Measurements from ENCODE around the gene SLAMF8.

Gene SLAMF8

GRCh38 chr1:159869173-159869572 is 42.5 kb downstream of the SLAMF8 start:
- DNase-seq (ENCODE audit: low read depth, low spot score): no peak

DNA sequence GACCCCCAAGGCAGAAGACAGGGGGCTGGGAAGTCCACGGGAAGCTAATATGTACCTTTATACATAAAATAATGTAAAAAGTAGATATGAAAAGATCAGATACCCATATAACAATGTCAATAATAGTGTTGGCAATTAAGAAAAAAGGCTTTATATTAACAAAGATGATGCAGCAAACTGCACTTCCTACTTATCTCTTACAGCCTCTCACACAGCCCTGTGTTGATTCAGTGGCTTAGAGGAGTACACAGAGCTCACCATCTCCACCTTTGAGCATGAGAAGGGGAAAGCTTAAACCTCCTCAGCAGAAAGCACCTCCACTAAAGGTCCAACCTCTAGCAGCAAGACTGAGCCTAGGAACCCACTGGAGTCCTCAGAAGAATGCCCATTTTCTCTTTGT is 42.9 kb downstream of the SLAMF8 start:
- no peak for DNase-seq (ENCODE audit: low read depth, low spot score)

DNA sequence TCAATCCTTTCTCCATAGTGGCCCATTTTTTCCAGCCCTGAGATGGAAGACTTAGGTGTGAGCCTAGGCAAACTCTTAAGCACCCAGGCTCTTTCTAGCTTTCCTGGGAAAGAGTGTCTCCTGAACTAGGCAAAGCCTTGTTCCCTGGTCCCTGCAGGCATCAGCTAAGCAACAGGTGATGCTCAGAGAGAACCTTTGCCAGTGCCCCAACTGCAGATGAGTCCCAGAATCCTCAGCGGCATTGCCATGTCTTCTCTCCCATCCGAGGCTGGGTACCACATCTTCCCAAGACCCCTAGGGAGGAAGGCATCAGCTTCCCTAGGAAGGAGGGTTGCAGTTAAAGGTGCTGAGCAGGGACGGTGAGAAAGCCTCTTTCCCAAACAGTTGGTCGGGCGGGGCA is 44.0 kb downstream of the SLAMF8 start:
- no peak for DNase-seq (ENCODE audit: low read depth, low spot score)

GRCh38 chr1:159872891-159873290 is 46.2 kb downstream of the SLAMF8 start:
- DNase-seq (ENCODE audit: low read depth, low spot score): no peak

DNA sequence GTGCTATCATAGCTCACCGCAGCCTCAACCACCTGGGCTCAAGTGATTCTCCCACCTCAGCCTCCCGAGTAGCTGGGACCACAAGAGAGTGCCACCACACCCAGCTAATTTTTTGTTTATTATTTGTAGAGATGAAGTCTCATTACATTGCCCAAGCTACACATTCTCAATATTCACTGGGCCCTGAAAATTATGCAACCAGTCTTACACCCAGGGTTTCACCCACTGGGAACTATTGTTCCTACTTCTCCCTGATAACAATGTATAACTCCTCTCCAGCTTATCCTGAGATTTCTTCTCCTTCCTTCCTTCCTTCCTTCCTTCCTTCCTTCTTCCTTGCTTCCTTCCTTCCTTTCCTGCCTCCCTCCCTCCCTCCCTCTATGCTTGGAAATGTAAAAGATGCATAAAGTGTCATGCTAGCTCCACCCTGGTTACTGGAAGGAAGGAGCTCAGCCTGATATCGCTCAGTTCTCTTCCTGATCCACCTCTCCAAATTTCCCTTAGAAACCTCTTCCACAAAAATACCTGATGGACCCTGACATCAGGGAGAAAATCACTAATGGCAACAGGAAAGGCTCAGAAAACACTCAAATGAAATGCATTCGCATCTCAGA is 47.0 kb downstream of the SLAMF8 start:
- no peak for DNase-seq (ENCODE audit: low read depth, low spot score)

DNA sequence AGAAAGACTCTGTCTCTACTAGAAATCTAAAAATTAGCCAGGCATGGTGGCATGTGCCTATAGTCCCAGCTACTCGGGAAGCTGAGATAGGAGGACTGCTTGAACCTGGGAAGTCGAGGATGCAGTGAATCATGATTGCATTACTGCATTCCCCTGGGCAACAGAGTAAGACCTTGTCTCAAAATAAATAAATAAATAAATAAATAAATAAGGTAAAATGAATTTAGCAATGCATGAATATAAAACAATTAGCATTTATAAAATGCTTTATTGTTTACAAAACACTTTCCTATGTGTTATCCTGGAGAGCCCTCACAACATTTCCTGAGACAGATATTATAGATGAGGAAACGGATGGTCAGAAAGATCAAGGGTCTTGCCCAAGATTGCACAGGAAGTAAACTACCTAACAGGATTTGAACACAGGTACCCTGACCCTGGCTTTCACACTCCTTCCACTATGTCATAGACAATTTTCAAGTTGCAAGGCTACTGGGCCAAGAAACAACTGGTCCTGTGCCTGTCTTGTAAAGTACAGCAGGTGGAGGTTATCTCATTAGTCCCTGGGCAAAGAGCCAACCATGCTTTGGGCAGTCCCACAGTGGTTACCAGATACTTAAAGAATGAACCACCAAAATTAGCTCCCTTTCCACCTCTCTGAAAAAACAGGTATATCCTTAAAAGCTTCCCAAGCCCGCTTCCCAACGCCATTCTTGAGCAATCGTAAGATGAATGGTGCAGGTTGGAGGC is 51.2 kb downstream of the SLAMF8 start:
- no peak for DNase-seq (ENCODE audit: low read depth, low spot score)

GRCh38 chr1:159879136-159879535 is 52.5 kb downstream of the SLAMF8 start:
- no peak for DNase-seq (ENCODE audit: low read depth, low spot score)

- no peak for DNase-seq (ENCODE audit: low read depth, low spot score)
Observed at GRCh38 chr1:159879977-159880376, 53.3 kb downstream of the SLAMF8 start.

DNA sequence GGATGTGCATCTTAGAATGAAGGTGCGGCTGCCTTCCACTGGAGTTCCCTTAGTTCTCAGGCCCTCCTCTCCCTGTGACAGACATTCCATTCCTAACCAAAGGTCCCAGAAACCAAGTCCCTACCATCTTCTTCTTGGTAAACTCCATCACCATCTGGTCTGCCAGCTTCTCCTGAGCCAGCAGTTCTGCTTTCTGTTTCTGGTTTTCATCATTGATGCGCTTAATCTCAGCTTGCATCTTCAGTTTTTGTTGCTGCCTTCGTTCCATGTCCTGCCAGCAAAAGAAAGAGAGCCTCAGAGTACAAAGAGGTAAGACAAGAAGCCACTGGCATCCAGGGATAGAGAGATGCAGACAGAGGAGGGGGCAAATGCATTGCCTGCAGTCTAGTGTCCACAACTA is 53.8 kb downstream of the SLAMF8 start:
- no peak for DNase-seq (ENCODE audit: low read depth, low spot score)

DNA sequence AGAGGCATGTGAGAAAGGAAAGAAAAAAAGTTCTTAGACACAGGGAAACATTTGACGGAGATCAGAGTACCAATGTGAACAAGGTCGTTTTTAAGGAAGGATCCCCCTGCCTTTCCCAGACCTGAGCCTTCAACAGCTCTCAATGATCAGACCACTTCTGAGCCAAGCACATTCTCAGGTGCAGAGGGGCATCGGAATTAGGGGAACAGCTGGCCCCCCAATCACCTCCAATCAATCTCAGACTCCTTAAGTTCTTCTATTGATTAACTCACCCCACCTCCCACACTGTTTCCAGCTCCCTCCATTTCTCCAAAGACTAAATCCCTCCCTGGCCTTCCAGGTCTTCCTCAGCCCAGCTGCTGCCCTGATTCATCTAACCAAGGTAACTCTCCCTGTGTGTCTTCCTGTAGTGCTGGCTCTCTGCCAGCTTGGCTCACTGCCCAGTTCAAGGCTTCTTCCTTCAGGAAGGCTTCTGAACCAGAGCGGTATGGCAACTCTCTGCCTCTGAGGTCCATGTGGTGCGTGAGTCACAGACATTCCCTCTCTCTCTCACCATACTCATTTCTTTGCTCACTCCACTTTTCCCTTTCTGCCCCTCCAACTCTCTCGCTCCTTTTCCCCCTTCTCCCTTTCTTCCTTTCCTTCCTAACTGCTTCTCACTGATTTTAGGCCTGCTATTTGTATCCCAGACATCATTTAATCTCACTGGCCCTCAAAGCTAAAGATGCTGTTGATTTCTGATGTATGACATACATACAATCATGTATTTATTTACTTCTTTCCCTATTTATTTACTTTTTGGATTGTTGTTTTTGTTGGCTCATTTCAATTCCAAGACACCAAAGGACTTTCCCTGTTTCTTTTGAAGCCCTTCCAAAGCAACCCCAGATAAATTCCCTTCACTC is 55.2 kb downstream of the SLAMF8 start:
- DNase-seq (ENCODE audit: low read depth, low spot score): no peak

- no peak for DNase-seq (ENCODE audit: low read depth, low spot score)
Observed at GRCh38 chr1:159882527-159882862, 55.8 kb downstream of the SLAMF8 start.

DNA sequence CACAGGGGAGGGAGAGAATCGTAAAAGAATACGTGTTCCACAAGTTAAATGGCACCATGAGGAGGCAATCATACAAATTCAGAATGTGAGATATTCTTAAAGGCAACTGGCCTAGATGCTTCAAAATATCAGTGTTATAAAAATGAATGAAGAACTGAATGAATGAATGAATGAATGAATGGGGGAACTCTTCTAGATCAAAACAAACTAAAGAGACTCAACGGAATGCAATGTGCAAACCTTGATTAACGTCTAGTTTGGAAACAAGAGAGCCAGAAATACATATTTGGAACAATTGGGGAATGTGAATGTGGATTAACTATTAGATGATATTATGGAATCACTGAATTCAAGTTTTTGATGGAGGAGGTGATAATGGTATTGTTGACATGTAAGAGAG is 56.5 kb downstream of the SLAMF8 start:
- no peak for DNase-seq (ENCODE audit: low read depth, low spot score)

- DNase-seq (ENCODE audit: low read depth, low spot score): no peak
Observed at GRCh38 chr1:159884296-159884695, 57.6 kb downstream of the SLAMF8 start.
